IPS-NIHi11 (cell line): ENCODE measurements around the gene KCNQ1.

ENCODE experiments used
- DNase-seq: peaks from one replicate; pipeline ENCODE4 v3.0.0; 2012; ENCODE audit warnings: mixed read lengths, low spot score

The KCNQ1 gene

GRCh38 chr11:2862395-2863275 lies 417.8 kb downstream of the KCNQ1 start:
- peak; percentile 86 for DNase-seq

GRCh38 chr11:2863276-2863618 lies 418.4 kb downstream of the KCNQ1 start:
- no peak for DNase-seq

GRCh38 chr11:2864901-2865300 lies 420.1 kb downstream of the KCNQ1 start:
- no peak for DNase-seq

- DNase-seq, result no peak
These were observed 421.2 kb downstream of the KCNQ1 start for GRCh38 chr11:2865922-2866577.

- no peak for DNase-seq
These were observed 422.3 kb downstream of the KCNQ1 start for GRCh38 chr11:2867142-2867541.

GRCh38 chr11:2867722-2868505 lies 423.1 kb downstream of the KCNQ1 start:
- DNase-seq, result no peak

- no peak for DNase-seq
These were observed 423.8 kb downstream of the KCNQ1 start for GRCh38 chr11:2868506-2869133.

GRCh38 chr11:2869134-2869526 lies 424.3 kb downstream of the KCNQ1 start:
- no peak for DNase-seq

GRCh38 chr11:2869561-2870427 lies 425.0 kb downstream of the KCNQ1 start:
- DNase-seq, result no peak

- DNase-seq, result no peak
These were observed 425.7 kb downstream of the KCNQ1 start for GRCh38 chr11:2870460-2870859.

- DNase-seq, result no peak
These were observed 426.3 kb downstream of the KCNQ1 start for GRCh38 chr11:2870969-2871680.

GRCh38 chr11:2874963-2875362 lies 430.2 kb downstream of the KCNQ1 start:
- no peak for DNase-seq

- DNase-seq, result no peak
These were observed 432.7 kb downstream of the KCNQ1 start for GRCh38 chr11:2877474-2877873.

- DNase-seq, result no peak
These were observed 434.0 kb downstream of the KCNQ1 start for GRCh38 chr11:2878782-2879181.

- no peak for DNase-seq
These were observed 435.8 kb downstream of the KCNQ1 start for GRCh38 chr11:2880646-2881045.

- DNase-seq, result no peak
These were observed 436.5 kb downstream of the KCNQ1 start for GRCh38 chr11:2881076-2881980.

GRCh38 chr11:2881981-2882375 lies 437.2 kb downstream of the KCNQ1 start:
- no peak for DNase-seq

GRCh38 chr11:2882396-2883110 lies 437.7 kb downstream of the KCNQ1 start:
- no peak for DNase-seq

- DNase-seq, result no peak
These were observed 438.8 kb downstream of the KCNQ1 start for GRCh38 chr11:2883640-2883978.
